ENCODE measurements around the gene ECT2L. TPM values are rescaled to one million over a fixed set of nuclear protein-coding genes. Genes with fewer than 3 reads are reported as not detected.

Gene ECT2L
- total RNA-seq, 1 experiment from 2014 or later, result not detected

DNA sequence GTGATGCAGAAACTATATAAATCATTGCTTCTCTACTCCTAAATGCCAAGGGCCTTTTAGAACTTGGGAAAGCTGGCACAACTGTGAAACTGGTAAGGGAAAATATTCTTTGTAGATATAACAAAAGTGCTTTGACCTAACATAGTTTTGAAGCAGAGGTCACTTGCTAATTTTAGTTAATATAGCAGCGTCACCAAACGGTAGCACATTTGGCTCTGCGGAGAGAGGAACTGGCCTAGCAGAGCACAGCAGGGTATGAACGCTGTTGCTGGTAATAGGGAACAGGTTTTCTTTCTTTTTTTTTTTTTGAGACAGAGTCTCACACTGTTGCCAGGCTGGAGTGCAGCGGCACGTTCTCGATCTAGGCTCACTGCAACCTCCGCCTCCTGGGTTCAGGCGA, 67.4 kb downstream of the ECT2L start:
- H4K8ac ChIP-seq (replicated peaks; ENCODE audit: insufficient read length, low read depth, low read length), result no peak overlapping the region
- no peak overlapping the region for H2BK15ac ChIP-seq (ENCODE audit: low read depth, low read length)
- Mint-ChIP-seq H3K9me3 (0 out of 5 replicates have a peak, but pooled peaks cover 0 to 3% of the 10 kb centered on the region in 2 experiments), H3K27me3 (ENCODE audit: low read depth) (no peaks in the 10 kb centered on the region), H3K36me3 (ENCODE audit: insufficient read depth in 1 of 3, low read depth in 3 of 3) (no peaks in the 10 kb centered on the region), H3K4me1 (peaks cover 0 to 3% of the 10 kb centered on the region in 2 experiments; a peak in 1 of 4 replicates), H3K27ac (no peak overlapping the region), H3K4me3 (no peak overlapping the region)
- no peaks in the 10 kb centered on the region for H3K23me2 ChIP-seq (ENCODE audit: insufficient read length, low read depth, low read length, poor library complexity, severe bottlenecking)
- H3T11ph ChIP-seq (ENCODE audit: low read length), result no peak overlapping the region
- TF ChIP-seq, protein P1, sequence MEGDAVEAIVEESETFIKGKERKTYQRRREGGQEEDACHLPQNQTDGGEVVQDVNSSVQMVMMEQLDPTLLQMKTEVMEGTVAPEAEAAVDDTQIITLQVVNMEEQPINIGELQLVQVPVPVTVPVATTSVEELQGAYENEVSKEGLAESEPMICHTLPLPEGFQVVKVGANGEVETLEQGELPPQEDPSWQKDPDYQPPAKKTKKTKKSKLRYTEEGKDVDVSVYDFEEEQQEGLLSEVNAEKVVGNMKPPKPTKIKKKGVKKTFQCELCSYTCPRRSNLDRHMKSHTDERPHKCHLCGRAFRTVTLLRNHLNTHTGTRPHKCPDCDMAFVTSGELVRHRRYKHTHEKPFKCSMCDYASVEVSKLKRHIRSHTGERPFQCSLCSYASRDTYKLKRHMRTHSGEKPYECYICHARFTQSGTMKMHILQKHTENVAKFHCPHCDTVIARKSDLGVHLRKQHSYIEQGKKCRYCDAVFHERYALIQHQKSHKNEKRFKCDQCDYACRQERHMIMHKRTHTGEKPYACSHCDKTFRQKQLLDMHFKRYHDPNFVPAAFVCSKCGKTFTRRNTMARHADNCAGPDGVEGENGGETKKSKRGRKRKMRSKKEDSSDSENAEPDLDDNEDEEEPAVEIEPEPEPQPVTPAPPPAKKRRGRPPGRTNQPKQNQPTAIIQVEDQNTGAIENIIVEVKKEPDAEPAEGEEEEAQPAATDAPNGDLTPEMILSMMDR (conservative IDR thresholded peaks at IDR 0.05), result no peak
- no peak overlapping the region for H3K27ac ChIP-seq (ENCODE audit: insufficient read length, low read depth, low read length)
- DNase-seq, result no peak
- no peak overlapping the region for H2BK20ac ChIP-seq (ENCODE audit: low read depth, low read length, poor library complexity, severe bottlenecking)
- no peak overlapping the region for H3K14ac ChIP-seq (ENCODE audit: insufficient read depth, low read length)
- no peak overlapping the region for H3K4ac ChIP-seq (ENCODE audit: low read depth, low read length)
- H3K56ac ChIP-seq (ENCODE audit: insufficient read length, low read depth, low read length), result no peak overlapping the region
- H4K20me1 ChIP-seq (ENCODE audit: control insufficient read depth, insufficient read depth, insufficient read length), result no peaks in the 10 kb centered on the region
- H2AK5ac ChIP-seq (ENCODE audit: insufficient read length, low read length), result no peak overlapping the region
- no peaks in the 10 kb centered on the region for H3K9me3 ChIP-seq (ENCODE audit: control insufficient read depth, low read depth, low read length)
- no peaks in the 10 kb centered on the region for H3K27me3 ChIP-seq (ENCODE audit: insufficient read depth, low read length)
- no peak overlapping the region for H3K18ac ChIP-seq (ENCODE audit: insufficient read length, low read depth, low read length)
- no peak overlapping the region for H4K91ac ChIP-seq (ENCODE audit: insufficient read length, low read depth, low read length)
- no peaks in the 10 kb centered on the region for H3K79me1 ChIP-seq (ENCODE audit: insufficient read depth, low read depth, low read length, poor library complexity, severe bottlenecking)
- H3K4me1 ChIP-seq (ENCODE audit: insufficient read depth, low read length), result no peaks in the 10 kb centered on the region
- no peaks in the 10 kb centered on the region for H3K79me2 ChIP-seq (ENCODE audit: insufficient read depth, low read length)
- WGBS (ENCODE audit: extremely low coverage, insufficient read length, low lambda C conversion rate), result no CpG with 5 or more reads among the region's 9 CpGs
- H2AFZ ChIP-seq (ENCODE audit: low read length), result no peak overlapping the region
- H2BK120ac ChIP-seq (ENCODE audit: low read depth, low read length, poor library complexity, severe bottlenecking), result no peak overlapping the region
- H2BK12ac ChIP-seq (ENCODE audit: insufficient read length, low read depth, low read length), result no peak overlapping the region
- no peak overlapping the region for H3K4me2 ChIP-seq (ENCODE audit: insufficient read depth, insufficient read length, low read length)
- H4K5ac ChIP-seq (ENCODE audit: insufficient read length, low read depth, low read length), result no peak overlapping the region
- H2BK5ac ChIP-seq (ENCODE audit: insufficient read length, low read length), result no peak overlapping the region
- no peak overlapping the region for H3K23ac ChIP-seq (ENCODE audit: insufficient read length, low read depth, low read length)
- no peak overlapping the region for H3K9ac ChIP-seq (ENCODE audit: extremely low read depth, insufficient read length, low read length)
